Kidney (tissue), 14 donors: ENCODE results near the gene TLDC2. TPM values are rescaled to one million over a fixed set of nuclear protein-coding genes. Genes with fewer than 3 reads are reported as not detected.
A peak's percentile ranks its signal among the peaks of the same experiment; 100 is the strongest.

ENCODE experiments used
- DNase-seq, 5 donors: peaks; one replicate each; pipeline ENCODE4 v3.0.0-alpha.2; 2013 to 2020
- FAIRE-seq: peaks from 2 replicates; lab custom pipeline; 2012; peaks lifted over from hg19 to GRCh38; lab: Jason Lieb, UNC
- H3K27ac ChIP-seq, 2 donors: one replicate each; pipeline ENCODE4 v1.7.0; 2013; ENCODE audit warnings: low read depth in 2 of 2, low read length in 2 of 2, inconsistent platforms in 1 of 2
- H3K27me3 ChIP-seq: one replicate; pipeline ENCODE4 v1.7.1; 2013; ENCODE audit warnings: low read length, inconsistent platforms; ENCODE audit not compliant: control insufficient read depth, insufficient read depth
- H3K36me3 ChIP-seq, 3 donors: one replicate each; pipeline versions ENCODE4 v1.7.0 to v1.7.1; 2013; ENCODE audit warnings: low read length in 3 of 3, control low read depth in 1 of 3, inconsistent platforms in 1 of 3; ENCODE audit not compliant: insufficient read depth in 3 of 3, control insufficient read depth in 2 of 3
- H3K4me1 ChIP-seq, 3 donors: one replicate each; pipeline versions ENCODE4 v1.7.0 to v1.7.1; 2013; ENCODE audit warnings: low read length in 3 of 3, inconsistent platforms in 1 of 3, low read depth in 1 of 3; ENCODE audit not compliant: control insufficient read depth in 2 of 3, insufficient read depth in 2 of 3
- H3K4me3 ChIP-seq, 3 donors: one replicate each; pipeline versions ENCODE4 v1.7.0 to v1.8.1; 2013; ENCODE audit warnings: low read length in 3 of 3, control low read depth in 1 of 3, inconsistent platforms in 1 of 3
- H3K9ac ChIP-seq, 3 donors: one replicate each; pipeline versions ENCODE4 v1.7.0 to v1.7.1; 2013; ENCODE audit warnings: low read length in 3 of 3, control low read depth in 1 of 3, inconsistent platforms in 1 of 3
- H3K9me3 ChIP-seq, 3 donors: one replicate each; pipeline versions ENCODE4 v1.7.0 to v1.7.1; 2013; ENCODE audit warnings: low read length in 3 of 3, control low read depth in 1 of 3, inconsistent platforms in 1 of 3; ENCODE audit not compliant: control insufficient read depth in 2 of 3, insufficient read depth in 1 of 3
- intact Hi-C: fragments of 100-400 bp; cut with DNase I; formaldehyde crosslinking; loops from one replicate; pipeline ENCODE4 v1.11.1; 2022
- polyA plus RNA-seq: library from polyadenylated mRNA; stranded (reverse); fragments of 350-450 nt; fragmentation: Illumina TruSeq; extraction: RNeasy Lipid Tissue Mini Kit (QIAGEN cat#74804); gene quantifications from one replicate; pipeline ENCODE4 v1.2.3, GENCODE V29; 2014; ENCODE audit warnings: low read depth, low replicate concordance; ENCODE audit not compliant: insufficient read depth
- total RNA-seq: library from RNA; stranded (reverse); fragmentation: NEBNext Ultra II Directional; extraction: Animal tissue kit (Norgen Biotek cat#: 25700); gene quantifications from one replicate; pipeline ENCODE4 v1.2.1, GENCODE V29; 2021
- TF ChIP-seq, protein P1 (sequence below): IDR thresholded peaks from 3 replicates; pipeline ENCODE4 v1.5.1; 2012; ENCODE audit warnings: mild to moderate bottlenecking, moderate library complexity, borderline replicate concordance; ENCODE audit not compliant: insufficient read depth; ENCODE audit errors: extremely low read depth
- donor health status: control.
- donor health status: control.
- donor health status: control.
- donor health status: control.
- donor health status: control.
- donor health status: DM: yes; HTN: yes; CAD: no.
- donor health status: Normal renal cell carcinoma (clear cell type).

The TLDC2 gene
- total and polyA plus RNA-seq, 2 donors from 2014 or later: 2.3 to 8.5 TPM

DNA sequence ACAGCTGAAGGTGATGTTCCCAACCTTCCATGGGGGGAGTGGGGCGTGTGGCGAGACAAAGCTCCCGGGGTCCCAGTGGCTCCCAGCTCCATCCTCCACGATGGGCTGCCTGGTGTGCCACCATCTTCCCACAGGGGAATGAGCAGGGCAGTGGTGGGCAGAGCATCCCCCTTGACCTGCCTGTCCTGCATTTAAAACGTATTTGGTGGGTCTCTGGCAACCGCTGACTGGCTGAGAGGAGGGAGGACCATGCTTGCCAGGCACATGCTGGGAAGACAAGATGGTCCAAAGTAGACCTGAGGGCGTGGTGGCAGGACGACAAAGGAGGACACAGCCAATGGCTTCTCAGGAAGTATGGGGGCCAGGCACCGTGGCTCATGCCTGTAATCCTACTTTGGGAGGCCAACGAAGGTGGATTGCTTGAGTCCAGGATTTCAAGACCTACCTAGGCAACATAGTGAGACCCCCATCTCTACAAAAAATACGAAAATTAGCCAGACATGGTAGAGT, 4.9 kb downstream of the TLDC2 start:
- Histone ChIP-seq H3K27ac (no peak overlapping the region), H3K4me1 (peaks cover 0 to 5% (median 3%) of the 10 kb centered on the region in 3 donors), H3K4me3 (no peak overlapping the region), H3K36me3 (no peaks in the 10 kb centered on the region), H3K9me3 (no peaks in the 10 kb centered on the region), H3K27me3 (no peaks in the 10 kb centered on the region), H3K9ac (no peak overlapping the region)
- intact Hi-C loops: no loop called here
- DNase-seq: no peak
- TF ChIP-seq, protein P1, sequence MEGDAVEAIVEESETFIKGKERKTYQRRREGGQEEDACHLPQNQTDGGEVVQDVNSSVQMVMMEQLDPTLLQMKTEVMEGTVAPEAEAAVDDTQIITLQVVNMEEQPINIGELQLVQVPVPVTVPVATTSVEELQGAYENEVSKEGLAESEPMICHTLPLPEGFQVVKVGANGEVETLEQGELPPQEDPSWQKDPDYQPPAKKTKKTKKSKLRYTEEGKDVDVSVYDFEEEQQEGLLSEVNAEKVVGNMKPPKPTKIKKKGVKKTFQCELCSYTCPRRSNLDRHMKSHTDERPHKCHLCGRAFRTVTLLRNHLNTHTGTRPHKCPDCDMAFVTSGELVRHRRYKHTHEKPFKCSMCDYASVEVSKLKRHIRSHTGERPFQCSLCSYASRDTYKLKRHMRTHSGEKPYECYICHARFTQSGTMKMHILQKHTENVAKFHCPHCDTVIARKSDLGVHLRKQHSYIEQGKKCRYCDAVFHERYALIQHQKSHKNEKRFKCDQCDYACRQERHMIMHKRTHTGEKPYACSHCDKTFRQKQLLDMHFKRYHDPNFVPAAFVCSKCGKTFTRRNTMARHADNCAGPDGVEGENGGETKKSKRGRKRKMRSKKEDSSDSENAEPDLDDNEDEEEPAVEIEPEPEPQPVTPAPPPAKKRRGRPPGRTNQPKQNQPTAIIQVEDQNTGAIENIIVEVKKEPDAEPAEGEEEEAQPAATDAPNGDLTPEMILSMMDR: no peak
- no peak for FAIRE-seq

GRCh38 chr20:36881331-36881730, 5.4 kb downstream of the TLDC2 start:
- intact Hi-C loops: no loop called here
- Histone ChIP-seq H3K27me3 (no peaks in the 10 kb centered on the region), H3K4me3 (no peak overlapping the region), H3K9ac (peak overlapping the region in 1 of 3 donors; percentile 19), H3K9me3 (no peaks in the 10 kb centered on the region), H3K36me3 (no peaks in the 10 kb centered on the region), H3K4me1 (peaks cover 0 to 5% (median 3%) of the 10 kb centered on the region in 3 donors), H3K27ac (no peak overlapping the region)
- DNase-seq: peak in 3 of 5 donors; percentile 42 to 59 (median 42)
- TF ChIP-seq, protein P1: no peak
- FAIRE-seq: no peak

DNA sequence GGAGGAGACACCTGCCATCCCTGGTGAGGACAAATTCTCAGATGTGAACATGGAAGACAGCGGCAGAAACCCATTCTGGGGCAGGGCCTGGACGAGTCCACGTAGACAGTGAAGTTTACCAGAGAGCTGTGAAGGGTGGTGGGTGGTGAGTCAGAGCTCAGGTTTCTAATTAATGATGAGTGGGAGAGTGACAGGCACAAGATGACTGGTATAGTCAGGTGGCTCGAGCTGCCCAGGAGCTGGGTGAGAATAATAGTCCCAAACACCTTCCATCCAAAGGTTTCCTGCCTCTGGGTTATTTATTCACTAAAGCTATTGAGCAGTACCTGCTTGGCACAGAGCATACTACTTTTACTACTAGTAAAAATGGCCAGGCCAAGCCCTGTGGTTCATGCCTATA, 6.0 kb downstream of the TLDC2 start:
- Histone ChIP-seq H3K27me3 (no peaks in the 10 kb centered on the region), H3K4me3 (no peak overlapping the region), H3K36me3 (no peaks in the 10 kb centered on the region), H3K4me1 (peaks cover 0 to 7% (median 3%) of the 10 kb centered on the region in 3 donors), H3K9ac (peak overlapping the region in 1 of 3 donors; percentile 19), H3K27ac (no peak overlapping the region), H3K9me3 (no peaks in the 10 kb centered on the region)
- peak in 2 of 5 donors; percentile 63 to 64 for DNase-seq
- no peak for FAIRE-seq
- intact Hi-C loops: no loop called here
- TF ChIP-seq, protein P1: no peak
